Measurements from ENCODE around the gene RYR1.

RYR1 gene

DNA sequence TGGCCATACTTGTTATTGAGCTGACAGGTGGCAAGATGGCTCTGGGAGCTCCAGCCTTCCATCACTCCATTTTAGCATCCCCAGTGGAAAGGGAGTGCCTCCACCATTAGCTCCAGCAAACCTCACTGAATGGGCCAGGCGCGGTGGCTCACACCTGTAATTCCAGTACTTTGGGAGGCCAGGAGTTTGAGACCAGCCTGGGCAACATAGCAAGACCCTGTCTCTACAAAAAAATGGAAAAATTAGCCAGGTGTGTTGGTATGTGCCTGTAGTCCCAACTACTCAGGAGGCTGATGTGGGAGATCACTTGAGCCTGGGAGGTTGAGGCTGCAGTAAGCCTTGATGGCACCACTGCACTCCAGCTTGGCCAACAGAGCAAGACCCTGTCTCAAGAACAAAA, 98.0 kb downstream of the RYR1 start:
- ATAC-seq (ENCODE audit: low read depth): no peak
- Histone ChIP-seq H3K27ac (ENCODE audit: poor library complexity, severe bottlenecking) (no peak overlapping the region), H3K9me3 (ENCODE audit: severe bottlenecking) (peaks cover 5% of the 10 kb centered on the region), H3K27me3 (ENCODE audit: insufficient read depth, poor library complexity, severe bottlenecking) (no peaks in the 10 kb centered on the region), H3K36me3 (ENCODE audit: low read depth) (no peaks in the 10 kb centered on the region), H3K4me1 (ENCODE audit: insufficient read depth, poor library complexity, severe bottlenecking) (no peaks in the 10 kb centered on the region), H3K4me3 (ENCODE audit: severe bottlenecking) (no peak overlapping the region)
- no peak for DNase-seq (ENCODE audit: low spot score)
- TF ChIP-seq, protein P1, sequence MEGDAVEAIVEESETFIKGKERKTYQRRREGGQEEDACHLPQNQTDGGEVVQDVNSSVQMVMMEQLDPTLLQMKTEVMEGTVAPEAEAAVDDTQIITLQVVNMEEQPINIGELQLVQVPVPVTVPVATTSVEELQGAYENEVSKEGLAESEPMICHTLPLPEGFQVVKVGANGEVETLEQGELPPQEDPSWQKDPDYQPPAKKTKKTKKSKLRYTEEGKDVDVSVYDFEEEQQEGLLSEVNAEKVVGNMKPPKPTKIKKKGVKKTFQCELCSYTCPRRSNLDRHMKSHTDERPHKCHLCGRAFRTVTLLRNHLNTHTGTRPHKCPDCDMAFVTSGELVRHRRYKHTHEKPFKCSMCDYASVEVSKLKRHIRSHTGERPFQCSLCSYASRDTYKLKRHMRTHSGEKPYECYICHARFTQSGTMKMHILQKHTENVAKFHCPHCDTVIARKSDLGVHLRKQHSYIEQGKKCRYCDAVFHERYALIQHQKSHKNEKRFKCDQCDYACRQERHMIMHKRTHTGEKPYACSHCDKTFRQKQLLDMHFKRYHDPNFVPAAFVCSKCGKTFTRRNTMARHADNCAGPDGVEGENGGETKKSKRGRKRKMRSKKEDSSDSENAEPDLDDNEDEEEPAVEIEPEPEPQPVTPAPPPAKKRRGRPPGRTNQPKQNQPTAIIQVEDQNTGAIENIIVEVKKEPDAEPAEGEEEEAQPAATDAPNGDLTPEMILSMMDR (IDR thresholded peaks at IDR 0.05; ENCODE audit: poor library complexity, severe bottlenecking): no peak

DNA sequence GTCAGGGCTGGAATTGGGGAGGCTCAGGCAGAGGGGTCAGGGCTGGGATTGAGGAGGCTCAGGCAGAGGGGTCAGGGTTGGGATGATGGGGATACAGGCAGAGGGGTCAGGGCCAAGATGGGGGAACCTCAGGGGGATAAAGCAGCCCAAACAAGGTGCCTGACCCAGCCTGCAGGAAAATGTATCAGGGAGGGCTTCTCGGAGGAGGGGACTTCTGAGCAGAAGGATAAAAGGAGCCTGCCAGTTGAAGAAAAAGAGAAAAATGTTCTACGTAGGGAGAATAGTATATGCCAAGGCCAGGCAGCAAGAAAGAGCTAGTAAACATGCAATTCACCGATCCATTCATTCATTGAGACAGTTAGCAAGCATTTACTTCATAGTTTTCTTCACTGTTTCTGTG, 99.4 kb downstream of the RYR1 start:
- Histone ChIP-seq H3K27ac (ENCODE audit: poor library complexity, severe bottlenecking) (no peak overlapping the region), H3K4me1 (ENCODE audit: insufficient read depth, poor library complexity, severe bottlenecking) (no peaks in the 10 kb centered on the region), H3K9me3 (ENCODE audit: severe bottlenecking) (peaks cover 5% of the 10 kb centered on the region), H3K4me3 (ENCODE audit: severe bottlenecking) (no peak overlapping the region), H3K27me3 (ENCODE audit: insufficient read depth, poor library complexity, severe bottlenecking) (no peaks in the 10 kb centered on the region), H3K36me3 (ENCODE audit: low read depth) (no peaks in the 10 kb centered on the region)
- DNase-seq (ENCODE audit: low spot score) (no peak), ATAC-seq (ENCODE audit: low read depth) (no peak)
- TF ChIP-seq, protein P1 (IDR thresholded peaks at IDR 0.05; ENCODE audit: poor library complexity, severe bottlenecking): no peak

DNA sequence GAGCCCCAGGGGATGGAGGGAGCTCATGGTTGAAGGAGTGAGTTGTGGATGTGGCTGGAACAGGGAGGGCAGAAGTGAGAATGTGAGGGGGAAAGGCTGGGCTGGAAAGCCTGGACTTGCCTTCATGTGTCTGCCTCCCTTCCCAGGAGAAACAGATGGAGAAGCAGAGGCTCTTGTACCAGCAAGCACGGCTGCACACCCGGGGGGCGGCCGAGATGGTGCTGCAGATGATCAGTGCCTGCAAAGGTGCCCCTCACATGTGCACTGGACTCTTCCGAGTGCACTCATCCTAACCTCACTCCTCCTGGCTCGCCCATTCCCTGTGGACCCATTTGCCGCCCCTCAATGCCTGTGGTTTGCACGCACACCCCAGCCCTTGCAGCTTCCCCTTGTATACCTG, 101.1 kb downstream of the RYR1 start:
- Histone ChIP-seq H3K27me3 (ENCODE audit: insufficient read depth, poor library complexity, severe bottlenecking) (no peaks in the 10 kb centered on the region), H3K4me1 (ENCODE audit: insufficient read depth, poor library complexity, severe bottlenecking) (no peaks in the 10 kb centered on the region), H3K9me3 (ENCODE audit: severe bottlenecking) (peaks cover 5% of the 10 kb centered on the region), H3K27ac (ENCODE audit: poor library complexity, severe bottlenecking) (no peak overlapping the region), H3K4me3 (ENCODE audit: severe bottlenecking) (no peak overlapping the region), H3K36me3 (ENCODE audit: low read depth) (no peaks in the 10 kb centered on the region)
- DNase-seq (ENCODE audit: low spot score): no peak
- TF ChIP-seq, protein P1 (IDR thresholded peaks at IDR 0.05; ENCODE audit: poor library complexity, severe bottlenecking): no peak
- ATAC-seq (ENCODE audit: low read depth): no peak

DNA sequence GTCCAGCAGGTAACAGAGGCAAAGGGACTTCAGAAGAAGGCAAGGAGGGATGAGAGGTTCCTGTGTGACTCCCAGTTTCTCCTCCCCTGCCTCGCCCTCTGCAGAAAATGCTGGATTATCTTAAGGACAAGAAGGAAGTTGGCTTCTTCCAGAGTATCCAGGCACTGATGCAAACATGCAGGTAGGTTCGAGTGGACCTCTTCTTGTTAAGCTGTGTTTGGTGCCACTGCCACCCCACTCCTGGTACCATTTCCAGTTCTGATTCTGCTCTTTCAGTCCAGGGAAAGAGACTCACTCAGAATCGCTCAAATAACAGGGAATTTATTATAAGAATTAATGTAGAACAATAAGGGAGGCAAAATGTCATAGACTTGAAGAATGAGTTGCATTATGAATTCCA, 101.7 kb downstream of the RYR1 start:
- TF ChIP-seq, protein P1 (IDR thresholded peaks at IDR 0.05; ENCODE audit: poor library complexity, severe bottlenecking): no peak

DNA sequence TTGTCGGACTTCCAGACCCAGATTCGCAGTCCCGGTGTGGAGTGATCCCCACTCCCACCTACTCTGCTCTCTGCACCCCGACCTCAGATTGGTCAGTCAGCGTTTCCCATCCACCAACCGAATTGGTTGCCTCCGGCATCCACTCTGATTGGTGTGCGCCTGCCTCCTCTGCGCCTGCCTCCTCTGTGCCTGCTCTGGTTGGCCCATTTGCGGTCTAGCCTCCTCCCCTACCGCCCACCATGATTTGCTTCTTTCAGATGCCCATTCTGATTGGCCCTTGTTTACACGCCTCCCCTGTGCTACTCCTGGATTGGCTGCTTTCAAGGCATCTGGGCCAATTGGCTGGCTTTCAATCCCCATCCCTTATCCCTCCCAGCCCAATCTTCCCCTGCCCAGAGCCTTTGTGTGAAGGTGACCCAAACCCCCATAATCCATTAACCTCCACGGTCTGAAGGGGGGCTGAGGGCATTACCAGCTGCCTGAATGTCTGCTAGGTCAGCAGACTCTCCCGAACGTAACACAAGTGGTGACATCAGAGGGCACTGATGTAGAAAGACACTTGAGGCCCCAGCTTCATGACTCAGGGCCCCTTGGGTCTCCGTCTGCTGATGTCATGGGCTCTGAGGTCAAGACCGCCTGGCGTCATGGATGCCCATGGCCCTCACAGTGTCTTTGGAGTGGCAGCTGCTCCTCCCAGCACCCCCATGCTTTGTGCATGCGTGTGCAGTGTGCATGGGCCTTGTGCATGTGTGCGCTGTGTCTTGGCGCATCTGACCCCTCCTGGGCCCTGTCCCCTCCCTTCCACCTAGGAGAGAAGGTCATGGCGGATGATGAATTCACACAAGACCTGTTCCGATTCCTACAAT, 103.8 kb downstream of the RYR1 start:
- no peaks in the 10 kb centered on the region for H3K4me1 ChIP-seq (ENCODE audit: insufficient read depth, poor library complexity, severe bottlenecking)
- no peak for DNase-seq (ENCODE audit: low spot score)
- no peaks in the 10 kb centered on the region for H3K36me3 ChIP-seq (ENCODE audit: low read depth)
- no peaks in the 10 kb centered on the region for H3K27me3 ChIP-seq (ENCODE audit: insufficient read depth, poor library complexity, severe bottlenecking)
- H3K9me3 ChIP-seq (ENCODE audit: severe bottlenecking): peaks cover 5% of the 10 kb centered on the region
- no peak overlapping the region for H3K27ac ChIP-seq (ENCODE audit: poor library complexity, severe bottlenecking)
- ATAC-seq (ENCODE audit: low read depth): no peak
- no peak overlapping the region for H3K4me3 ChIP-seq (ENCODE audit: severe bottlenecking)
- TF ChIP-seq, protein P1 (IDR thresholded peaks at IDR 0.05; ENCODE audit: poor library complexity, severe bottlenecking): no peak

More for the DNA sequence above, 101.7 kb downstream of the RYR1 start:
- Histone ChIP-seq H3K27ac (ENCODE audit: poor library complexity, severe bottlenecking) (no peak overlapping the region), H3K27me3 (ENCODE audit: insufficient read depth, poor library complexity, severe bottlenecking) (no peaks in the 10 kb centered on the region), H3K4me3 (ENCODE audit: severe bottlenecking) (no peak overlapping the region), H3K9me3 (ENCODE audit: severe bottlenecking) (peaks cover 5% of the 10 kb centered on the region), H3K36me3 (ENCODE audit: low read depth) (no peaks in the 10 kb centered on the region), H3K4me1 (ENCODE audit: insufficient read depth, poor library complexity, severe bottlenecking) (no peaks in the 10 kb centered on the region)
- ATAC-seq (ENCODE audit: low read depth): no peak
- DNase-seq (ENCODE audit: low spot score): no peak
